Fibroblast of skin of scalp (primary cell): Measurements from ENCODE around the gene TUBA4B.
"Not testable (repeated sequence)": the region's sequence is repeated elsewhere in the genome, so short reads cannot be mapped to it uniquely, and the experiment has no call there.

Experiments
- DNase-seq: peaks from one replicate; pipeline ENCODE4 v3.0.0-alpha.2; 2013

Gene TUBA4B

GRCh38 chr2:219248845-219249202 is 4.2 kb upstream of the TUBA4B start:
- no peak for DNase-seq

GRCh38 chr2:219249203-219249980 is 3.7 kb upstream of the TUBA4B start:
- DNase-seq = peak; percentile 82

GRCh38 chr2:219250049-219250781 is 2.8 kb upstream of the TUBA4B start:
- DNase-seq = no peak

DNA sequence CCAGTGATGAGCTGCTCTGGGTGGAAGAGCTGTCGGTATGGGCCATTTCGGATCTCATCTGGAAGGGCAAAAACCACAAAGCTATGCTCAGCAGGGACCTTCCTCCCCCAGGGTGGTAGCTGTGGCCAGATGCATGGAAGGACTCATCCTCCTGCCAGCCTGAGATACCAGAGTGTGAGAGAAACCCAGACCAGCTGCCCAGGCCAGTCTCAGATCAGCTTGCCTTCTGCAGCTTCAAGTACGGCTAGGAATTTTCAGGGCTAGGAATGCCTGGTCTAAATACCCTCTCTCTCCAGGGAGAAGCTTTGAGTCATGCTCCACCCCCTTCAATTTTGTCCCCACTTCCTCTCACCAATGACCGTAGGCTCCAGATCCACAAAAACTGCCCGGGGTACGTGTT is 1.4 kb upstream of the TUBA4B start:
- peak; percentile 69 for DNase-seq

DNA sequence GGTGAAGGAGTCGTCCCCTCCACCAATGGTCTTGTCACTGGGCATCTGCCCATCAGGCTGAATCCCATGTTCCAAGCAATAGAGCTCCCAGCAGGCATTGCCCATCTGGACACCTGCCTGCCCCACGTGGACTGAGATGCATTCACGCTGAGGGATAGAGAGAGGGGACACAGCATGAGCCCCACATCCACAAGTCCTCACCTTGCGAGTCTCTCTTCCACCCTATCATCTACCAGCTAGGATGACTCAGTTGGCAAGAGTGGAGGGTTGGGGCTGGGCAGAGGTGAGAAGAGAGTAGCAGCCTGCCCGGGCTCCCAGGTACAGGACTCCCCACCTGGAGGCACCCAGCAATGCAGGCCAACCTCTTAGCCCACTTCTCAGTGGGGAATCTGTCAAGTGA is 959 bp upstream of the TUBA4B start:
- DNase-seq = no peak

DNA sequence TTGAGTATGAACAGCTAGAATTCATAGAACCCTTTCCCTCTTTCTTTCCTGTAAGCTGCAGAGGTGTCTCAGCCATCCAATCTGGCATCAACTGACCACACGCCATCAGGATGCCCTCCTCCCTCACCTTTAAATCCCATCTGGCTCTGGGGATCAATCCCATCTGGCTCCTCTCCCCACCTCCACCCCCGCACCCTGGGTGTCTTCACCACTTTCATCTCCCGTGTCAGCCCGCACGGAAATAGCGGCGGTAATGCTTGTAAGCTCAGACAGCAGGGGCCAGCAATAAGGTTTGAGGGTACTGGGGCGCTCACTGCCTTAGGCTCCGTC is 508 bp upstream of the TUBA4B start:
- DNase-seq = no peak

DNA sequence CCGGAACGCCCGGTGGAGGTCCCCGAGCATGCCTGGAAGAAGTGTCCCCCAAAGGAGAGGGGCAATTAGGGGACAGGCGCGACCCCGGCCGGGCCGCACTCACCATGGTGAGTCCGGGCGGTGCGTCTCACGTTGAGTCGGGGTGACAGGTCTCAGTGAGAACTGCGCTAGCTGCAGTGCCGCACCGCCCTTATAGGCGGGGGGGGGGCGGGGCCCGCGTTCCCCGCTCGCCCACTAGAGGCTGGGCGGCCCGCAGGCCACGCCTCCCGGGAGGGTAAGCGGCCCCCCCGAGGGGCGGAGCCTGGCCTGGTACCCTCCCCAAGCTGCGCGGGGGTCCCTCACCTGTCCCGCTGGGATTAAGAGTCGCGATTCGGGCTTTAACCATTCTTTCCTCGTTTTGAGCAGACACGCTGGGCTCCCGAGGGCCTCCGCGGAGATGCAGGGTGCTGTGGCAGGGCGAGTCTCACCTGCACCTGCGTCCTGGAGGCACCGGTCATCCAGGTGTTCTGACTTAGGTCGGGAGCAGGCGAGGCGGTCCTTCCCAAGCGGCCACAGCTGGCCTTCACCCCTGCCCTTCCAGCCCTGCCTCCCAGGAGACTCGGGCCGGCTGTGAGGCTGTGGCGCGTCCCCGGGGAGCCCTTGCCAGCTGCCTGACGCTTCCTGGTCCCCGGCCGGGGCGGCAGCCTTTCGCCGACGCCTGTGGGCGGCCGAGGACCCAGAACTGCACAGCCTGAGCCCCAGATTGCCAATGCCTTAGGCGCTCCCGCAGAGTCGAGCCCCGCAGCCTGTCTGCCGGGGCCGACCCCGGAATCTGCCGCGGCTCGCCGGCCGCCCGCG is 928 bp downstream of the TUBA4B start, which contains the start of gene TUBA4A:
Gene TUBA4A (minus strand): TSS at position 166 of the 837 bp plus-strand sequence. CDS start 60 bp downstream, at position 106.
- peak; percentile 55 for DNase-seq

DNA sequence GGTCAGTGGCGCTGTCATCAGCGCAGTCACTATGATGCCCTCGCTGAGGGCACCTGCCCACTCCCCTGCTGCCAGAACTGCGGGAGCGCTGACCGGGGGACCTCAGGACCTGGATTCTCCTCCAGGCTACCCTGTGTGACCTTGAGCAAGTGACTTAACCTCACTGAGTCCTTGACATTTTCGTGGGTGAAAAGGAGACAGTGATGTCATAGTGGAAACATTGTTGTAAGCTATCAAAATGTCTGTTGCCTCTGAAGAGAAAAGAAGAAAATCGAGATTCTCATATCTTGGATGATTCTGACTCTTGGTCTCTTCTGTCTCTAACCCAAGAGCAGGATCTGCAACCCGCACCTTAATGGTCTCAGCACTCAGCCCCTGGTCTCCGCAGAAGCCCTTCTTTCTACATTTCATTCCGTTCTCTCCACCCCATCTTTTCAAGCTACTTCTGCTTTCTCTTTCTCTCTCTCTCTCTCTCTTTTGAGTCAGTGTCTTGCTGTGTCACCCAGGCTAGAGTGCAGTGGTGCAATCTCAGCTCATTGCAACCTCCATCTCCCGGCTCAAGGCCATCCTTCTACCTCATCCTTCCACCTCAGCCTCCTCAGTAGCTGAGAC is 1.7 kb downstream of the TUBA4B start:
- no peak for DNase-seq

GRCh38 chr2:219258942-219259341 is 5.9 kb downstream of the TUBA4B start:
- not testable (repeated sequence) for DNase-seq

GRCh38 chr2:219261024-219261855 is 8.2 kb downstream of the TUBA4B start:
- no peak for DNase-seq

- no peak for DNase-seq
Measured at GRCh38 chr2:219266232-219266631, 13.2 kb downstream of the TUBA4B start.

GRCh38 chr2:219266886-219267285 is 13.8 kb downstream of the TUBA4B start:
- no peak for DNase-seq

DNA sequence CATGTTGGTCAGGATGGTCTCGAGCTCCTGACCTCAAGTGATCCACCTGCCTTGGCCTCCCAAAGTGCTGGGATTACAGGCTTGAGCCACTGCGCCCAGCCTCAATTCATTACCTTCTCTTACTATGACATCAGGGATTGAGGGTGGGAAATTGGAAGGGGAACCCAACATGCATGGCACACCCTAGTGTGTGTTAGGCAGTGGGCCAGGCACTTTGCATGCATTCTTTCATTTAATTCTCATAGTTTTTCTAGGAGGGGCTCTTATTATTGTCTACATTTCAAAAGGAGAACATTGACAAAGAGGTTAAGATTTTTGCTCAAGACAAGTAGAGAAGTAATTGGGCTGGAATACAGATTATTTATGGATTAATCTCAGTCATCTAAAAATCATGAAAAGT is 15.3 kb downstream of the TUBA4B start:
- no peak for DNase-seq

DNA sequence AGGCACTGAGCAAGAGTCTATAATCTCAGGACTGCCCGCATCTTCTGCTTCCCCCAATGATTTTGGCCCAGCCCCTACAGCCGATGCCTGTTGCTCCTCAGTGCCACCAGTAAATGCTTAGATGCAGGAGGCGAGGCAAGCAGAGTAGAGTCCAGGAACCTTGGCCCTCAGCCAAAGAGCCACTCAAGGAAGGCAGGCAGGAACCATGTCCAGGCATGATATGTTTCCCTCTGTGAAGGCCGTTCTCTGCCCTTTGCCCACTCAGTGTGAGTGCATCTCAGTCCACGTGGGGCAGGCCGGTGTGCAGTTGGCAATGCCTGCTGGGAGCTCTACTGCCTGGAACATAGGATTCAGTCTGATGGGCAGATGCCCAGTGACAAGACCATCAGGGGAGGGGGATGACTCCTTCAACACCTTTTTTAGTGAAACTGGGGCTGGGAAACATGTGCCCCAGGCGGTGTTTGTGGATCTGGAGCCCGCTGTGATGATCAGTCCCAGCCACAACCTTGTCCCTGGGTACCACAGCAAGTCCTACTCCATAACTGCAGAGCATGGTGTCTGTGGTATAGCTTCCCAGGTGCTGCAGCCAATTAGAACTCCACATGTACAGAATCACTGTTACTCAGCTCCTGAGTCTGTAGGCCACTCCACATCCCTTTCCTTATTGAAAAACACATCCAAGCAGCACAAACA is 16.5 kb downstream of the TUBA4B start:
- no peak for DNase-seq

DNA sequence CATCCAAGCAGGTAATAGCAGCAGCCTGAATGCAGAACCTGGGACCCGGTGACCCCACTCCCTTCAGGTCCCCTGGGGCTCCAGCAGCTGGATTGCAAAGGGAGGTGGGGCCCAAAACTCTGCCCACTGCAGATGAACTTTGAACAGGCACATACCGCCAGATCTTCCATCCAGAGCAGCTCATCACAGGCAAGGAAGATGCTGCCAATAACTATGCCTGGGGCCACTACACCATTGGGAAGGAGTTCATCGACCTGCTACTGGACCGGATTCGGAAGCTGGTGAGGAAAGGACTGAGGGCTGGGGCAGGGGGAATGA is 17.0 kb downstream of the TUBA4B start:
- DNase-seq = no peak

DNA sequence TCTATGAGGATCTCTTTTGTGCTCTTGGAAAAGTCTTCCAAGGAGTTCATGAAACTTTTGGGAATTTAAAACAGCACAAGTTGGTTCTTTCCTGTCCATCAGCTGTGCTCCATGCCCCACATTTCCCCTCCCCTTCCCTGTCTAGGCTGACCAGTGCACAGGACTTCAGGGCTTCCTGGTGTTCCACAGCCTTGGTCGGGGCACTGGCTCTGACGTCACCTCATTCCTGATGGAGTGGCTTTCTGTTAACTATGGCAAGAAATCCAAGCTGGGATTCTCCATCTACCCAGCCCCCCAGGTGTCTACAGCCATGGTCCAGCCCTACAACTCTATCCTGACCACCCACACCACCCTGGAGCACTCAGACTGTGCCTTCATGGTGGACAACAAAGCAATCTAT is 18.0 kb downstream of the TUBA4B start:
- DNase-seq = no peak

DNA sequence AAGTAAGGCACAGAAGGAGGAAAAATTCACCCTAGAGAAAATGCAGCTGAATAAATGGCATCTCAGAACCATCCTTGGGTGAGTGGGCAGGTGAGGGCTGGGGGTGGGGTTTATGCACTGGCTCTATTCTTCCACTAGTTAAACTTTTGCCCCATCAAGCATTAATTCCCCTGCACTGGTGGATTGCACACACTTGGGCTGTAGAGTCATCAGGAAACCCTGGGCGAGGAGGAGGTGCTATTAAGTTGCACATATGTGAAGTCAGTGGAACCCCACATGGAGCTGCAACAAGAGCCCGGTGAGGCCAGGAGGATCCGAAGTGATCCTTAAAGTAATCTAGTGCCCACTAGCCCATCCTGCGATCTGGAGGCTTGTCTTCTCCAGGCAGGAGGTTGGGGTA is 19.3 kb downstream of the TUBA4B start:
- no peak for DNase-seq

DNA sequence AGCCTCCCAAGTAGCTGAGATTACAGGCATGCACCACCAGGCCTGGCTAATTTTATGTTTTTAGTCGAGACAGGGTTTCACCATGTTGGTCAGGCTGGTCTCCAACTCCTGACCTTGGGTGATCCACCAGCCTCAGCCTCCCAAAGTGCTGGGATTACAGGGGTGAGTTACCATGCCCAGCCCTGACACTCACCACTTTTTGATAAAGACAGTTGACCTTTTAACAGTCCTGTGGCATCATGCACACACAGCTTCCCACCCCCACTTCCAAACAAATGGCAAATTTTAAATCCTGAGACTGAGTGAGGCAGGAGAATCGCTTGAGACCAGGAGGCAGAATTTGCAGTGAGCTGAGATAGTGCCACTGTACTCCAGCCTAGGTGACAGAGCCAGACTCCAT is 20.0 kb downstream of the TUBA4B start:
- DNase-seq = no peak

DNA sequence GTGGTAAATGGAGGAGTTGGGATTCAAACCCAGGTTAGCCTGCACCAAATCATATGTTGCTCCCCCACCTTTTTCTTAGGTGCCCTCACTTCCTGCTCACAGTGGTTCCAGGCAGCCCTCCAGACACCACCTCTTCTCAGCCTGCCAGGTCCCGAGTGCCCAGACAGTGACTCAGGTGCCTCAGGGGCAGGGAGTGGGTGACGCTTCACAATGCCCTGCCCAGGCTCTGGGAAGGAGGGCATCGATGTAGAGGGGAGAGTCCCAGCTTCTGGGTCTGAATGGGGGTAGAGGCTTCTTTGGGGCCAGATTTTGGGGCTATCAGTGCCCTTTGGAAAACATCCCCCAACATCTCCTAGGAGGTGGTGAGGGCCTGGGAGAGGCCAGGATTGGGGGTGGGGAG is 20.9 kb downstream of the TUBA4B start:
- no peak for DNase-seq

- DNase-seq = peak; percentile 91
Measured at GRCh38 chr2:219274361-219274921, 21.4 kb downstream of the TUBA4B start.
